AG09309 (cell line): ENCODE data around the gene POU3F1.

Source experiments
- DNase-seq: peaks from one replicate; pipeline ENCODE4 v3.0.0-alpha.2; 2010; ENCODE audit warnings: low read depth
- H3K4me3 ChIP-seq: 2 replicates; pipeline ENCODE4 v1.5.1; 2011; ENCODE audit warnings: mild to moderate bottlenecking, low read depth, low read length, moderate library complexity; ENCODE audit not compliant: control insufficient read depth
- TF ChIP-seq, protein P1 (sequence below): IDR thresholded peaks from 2 replicates; pipeline ENCODE4 v1.5.1; 2011; ENCODE audit warnings: mild to moderate bottlenecking, low read depth, low read length, inconsistent platforms; ENCODE audit not compliant: insufficient read depth, control insufficient read depth; ENCODE audit errors: missing control alignments

POU3F1 gene

DNA sequence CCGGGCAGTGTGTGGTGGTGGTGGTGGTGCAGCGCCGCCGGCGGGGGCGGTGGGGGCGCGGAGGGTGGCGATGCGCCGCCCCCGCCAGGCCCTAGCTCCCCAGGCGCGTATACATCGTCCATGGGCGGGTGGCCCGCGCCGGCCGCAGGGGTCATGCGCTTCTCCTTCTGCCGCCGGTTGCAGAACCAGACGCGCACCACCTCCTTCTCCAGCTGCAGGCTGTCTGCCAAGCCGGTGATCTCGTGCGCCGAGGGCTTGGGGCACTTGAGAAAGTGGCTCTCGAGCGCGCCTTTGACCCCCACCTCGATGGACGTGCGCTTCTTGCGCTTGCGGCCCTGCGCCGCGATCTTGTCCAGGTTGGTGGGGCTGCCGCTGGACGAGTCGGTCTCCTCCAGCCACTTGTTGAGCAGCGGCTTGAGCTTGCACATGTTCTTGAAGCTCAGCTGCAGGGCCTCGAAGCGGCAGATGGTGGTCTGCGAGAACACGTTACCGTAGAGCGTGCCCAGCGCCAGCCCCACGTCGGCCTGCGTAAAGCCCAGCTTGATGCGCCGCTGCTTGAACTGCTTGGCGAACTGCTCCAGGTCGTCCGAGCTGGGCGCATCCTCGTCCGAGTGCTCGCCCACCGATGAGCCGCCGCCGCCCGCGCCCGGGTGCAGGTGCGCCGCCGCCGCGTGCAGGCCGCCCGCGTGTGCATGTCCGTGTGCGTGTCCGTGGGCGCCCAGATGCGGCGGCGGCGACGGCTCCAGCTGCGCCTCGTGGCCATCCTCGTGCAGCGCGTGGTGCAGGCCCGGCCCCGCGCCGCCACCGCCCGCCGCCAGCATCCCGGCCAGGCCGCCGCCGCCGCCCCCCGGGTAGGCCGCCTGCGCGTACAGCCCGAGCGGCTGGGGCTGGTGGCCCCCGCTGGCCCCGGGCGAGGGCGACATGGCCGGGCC, 926 bp downstream of the POU3F1 start:
- no peak for DNase-seq
- no peak overlapping the region for H3K4me3 ChIP-seq
- TF ChIP-seq, protein P1, sequence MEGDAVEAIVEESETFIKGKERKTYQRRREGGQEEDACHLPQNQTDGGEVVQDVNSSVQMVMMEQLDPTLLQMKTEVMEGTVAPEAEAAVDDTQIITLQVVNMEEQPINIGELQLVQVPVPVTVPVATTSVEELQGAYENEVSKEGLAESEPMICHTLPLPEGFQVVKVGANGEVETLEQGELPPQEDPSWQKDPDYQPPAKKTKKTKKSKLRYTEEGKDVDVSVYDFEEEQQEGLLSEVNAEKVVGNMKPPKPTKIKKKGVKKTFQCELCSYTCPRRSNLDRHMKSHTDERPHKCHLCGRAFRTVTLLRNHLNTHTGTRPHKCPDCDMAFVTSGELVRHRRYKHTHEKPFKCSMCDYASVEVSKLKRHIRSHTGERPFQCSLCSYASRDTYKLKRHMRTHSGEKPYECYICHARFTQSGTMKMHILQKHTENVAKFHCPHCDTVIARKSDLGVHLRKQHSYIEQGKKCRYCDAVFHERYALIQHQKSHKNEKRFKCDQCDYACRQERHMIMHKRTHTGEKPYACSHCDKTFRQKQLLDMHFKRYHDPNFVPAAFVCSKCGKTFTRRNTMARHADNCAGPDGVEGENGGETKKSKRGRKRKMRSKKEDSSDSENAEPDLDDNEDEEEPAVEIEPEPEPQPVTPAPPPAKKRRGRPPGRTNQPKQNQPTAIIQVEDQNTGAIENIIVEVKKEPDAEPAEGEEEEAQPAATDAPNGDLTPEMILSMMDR: no peak

DNA sequence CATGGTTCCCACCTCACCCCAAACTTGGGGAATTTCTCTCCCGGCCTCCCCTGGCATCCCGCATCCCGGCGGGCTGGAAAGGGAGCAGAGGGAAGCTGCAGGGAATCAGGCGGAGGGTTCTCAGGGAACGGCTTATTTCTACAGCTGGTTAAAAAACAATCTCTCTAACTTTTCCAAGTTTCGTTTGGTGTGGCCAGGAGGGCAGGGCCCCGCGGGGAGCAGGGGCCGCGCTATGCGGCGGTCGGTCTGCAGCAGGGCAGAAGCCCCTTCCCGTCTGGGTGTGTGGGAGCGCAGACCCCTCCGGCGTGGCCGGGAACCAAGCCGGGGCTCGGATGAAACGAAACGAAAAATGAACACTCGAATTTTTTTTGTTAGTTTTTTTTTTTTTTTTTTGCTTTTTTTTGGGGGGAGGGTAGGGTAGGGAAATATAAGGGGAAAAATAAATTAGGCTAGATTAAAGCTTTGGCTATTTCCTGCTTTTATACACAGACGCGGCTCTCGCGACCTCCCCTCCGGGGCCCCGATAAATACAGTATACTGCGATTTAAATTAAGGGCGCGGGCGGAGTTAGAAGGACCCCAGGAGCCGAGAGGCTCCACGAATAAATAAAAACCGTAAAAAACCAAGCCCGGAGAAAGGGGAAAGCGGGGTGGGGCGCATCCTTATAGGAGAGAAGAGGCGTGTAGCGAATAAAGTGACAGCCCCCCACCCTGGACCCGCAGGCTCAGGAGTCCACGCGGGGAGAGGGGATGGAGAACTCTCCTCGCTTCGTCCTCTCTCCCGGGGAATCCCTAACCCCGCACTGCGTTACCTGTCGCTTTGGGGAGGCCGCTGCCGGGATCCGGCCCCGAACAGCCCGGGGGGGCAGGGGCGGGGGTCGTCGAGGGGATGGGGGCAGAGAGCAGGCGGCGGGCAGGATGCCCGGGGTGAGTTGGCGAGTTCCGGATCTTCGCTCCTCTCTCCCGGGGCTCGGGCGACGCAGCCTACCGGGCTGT, 2.1 kb downstream of the POU3F1 start:
- no peak for DNase-seq
- TF ChIP-seq, protein P1: no peak
- peak overlapping the region; percentile 32 for H3K4me3 ChIP-seq

DNA sequence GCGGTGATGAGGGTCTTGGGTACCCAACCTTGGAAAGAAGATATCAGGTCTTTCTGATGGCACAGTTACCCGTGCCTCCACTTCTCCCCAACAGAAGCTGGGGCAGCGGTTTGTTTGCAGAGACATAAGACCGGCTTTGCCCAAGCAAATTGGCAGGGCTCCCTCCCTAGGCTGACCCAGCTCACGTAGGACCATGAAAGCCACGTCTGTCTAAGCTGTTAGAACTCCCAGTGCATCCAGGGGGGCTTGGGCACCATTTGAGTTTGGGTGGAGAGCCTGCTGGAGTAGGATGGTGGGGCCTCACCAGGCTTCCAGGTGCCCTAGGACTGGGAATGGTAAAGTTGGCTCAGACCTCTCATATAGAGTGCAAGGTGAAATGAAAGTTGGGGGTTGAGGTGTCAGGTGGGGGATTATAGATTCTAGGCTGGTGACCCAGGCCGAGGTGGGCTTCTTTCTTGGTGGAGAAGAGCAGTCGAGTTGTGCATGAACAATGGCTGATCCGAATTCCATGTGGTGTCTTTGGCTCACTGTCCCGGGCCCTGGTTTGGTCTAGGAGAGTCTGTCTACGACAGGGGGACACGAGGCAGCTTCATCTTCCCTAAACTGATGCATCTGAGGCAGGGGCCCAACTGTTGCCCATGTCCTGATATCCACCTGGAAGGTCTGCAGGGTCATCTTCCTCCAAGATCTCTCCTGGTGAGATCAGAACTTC, 3.4 kb downstream of the POU3F1 start:
- no peak for DNase-seq
- TF ChIP-seq, protein P1: no peak
- no peak overlapping the region for H3K4me3 ChIP-seq

DNA sequence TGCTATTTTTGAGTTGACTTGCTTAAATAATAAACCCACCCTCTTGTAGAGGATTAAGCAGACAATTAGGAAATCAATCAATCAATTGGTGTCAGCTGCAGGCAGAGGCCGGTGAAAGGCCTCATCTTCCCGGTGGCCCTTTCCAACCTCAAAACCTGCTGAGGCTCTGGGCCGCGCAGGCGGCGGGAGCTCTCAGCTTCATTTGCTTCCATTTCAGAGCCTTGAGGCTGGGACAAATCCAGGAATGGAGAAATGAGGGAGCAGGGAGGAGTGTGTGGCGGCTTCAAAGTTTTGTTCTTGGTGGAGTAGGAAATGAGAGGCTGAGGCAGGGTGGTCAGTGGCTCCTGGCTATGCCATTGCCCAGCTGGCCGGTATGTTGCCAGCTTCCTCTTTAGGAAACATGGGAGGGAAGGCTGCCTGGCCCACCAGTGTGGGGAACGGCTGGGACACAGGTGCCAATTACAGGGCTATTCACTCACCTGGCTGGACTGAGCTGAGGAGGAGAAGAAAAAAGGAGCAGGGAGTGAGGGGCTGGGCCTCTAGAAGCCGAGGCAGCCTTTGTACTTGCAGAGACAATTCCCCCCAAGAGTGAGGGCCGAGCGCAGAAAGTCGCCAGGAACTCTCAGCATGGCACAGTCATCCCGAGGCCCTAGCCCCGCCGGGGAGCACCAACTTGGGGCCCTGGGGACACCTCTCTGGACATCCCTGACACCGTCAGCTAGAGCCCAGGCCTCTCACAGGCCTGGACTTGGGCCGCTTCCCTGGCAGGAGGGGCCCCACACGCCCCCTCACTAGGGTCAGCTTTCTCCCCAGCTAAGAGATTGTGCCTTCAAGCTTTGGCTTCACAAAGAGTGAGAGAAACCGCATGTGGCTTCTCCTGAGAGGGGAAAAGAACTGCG, 4.4 kb downstream of the POU3F1 start:
- no peak overlapping the region for H3K4me3 ChIP-seq
- TF ChIP-seq, protein P1: no peak
- no peak for DNase-seq

DNA sequence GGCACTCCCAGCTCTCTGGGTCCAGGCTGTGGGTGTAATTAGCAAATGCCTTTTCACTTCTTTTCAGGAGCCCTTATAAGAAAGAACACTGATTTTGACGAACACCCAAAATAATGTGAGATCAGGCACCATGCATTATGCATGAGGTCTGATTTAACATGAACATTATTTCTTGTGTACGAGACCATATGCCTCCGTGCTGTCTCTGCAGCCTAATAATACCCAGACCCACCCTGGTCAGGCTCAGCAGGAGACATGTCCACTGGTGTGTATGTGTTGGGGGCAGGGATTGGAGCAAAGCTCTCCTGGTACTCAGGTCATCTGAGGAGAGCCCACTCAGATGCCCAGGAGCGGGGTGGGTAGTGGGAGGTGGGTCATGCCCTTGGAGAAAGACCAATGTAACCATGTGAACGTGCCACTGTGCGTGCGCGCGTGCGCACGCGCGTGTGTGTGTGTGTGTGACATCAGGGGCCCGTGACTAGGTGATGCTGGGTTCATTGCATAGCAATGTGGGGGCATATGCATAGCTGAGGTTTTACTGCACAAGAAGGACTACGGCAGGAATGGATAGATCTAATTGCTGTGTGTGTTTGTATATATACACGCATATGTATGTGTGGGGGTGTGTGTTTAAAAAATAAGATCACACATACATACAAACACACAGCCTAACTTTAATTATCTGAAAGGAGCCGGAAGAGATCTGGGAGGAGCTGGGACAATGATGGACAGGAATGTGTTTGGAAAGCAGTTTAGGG, 7.1 kb downstream of the POU3F1 start:
- no peak for DNase-seq
- H3K4me3 ChIP-seq: no peak overlapping the region
- TF ChIP-seq, protein P1: no peak
